HEK293 (cell line): ENCODE data around the gene TUT1.

Experiments used
- GLI2 ChIP-seq: fragments of 450-650 bp; formaldehyde crosslinking; IDR thresholded peaks from 2 replicates; pipeline ENCODE4; 2017; ENCODE audit warnings: missing biosample characterization, missing genetic modification characterization, low read depth, borderline replicate concordance
- ZBTB21 ChIP-seq: fragments of 450-650 bp; formaldehyde crosslinking; IDR thresholded peaks from 2 replicates; pipeline ENCODE4 v1.5.1; 2017; ENCODE audit warnings: missing biosample characterization, missing genetic modification characterization
- ZBTB44 ChIP-seq: fragments of 450-650 bp; IDR thresholded peaks from 2 replicates; pipeline ENCODE4 v1.5.1; 2018; ENCODE audit warnings: missing biosample characterization, mild to moderate bottlenecking, missing genetic modification characterization
- ZBTB8A ChIP-seq: fragments of 450-650 bp; formaldehyde crosslinking; IDR thresholded peaks from 2 replicates; pipeline ENCODE4 v1.5.1; 2016; ENCODE audit warnings: missing biosample characterization, missing genetic modification characterization
- ZFP3 ChIP-seq: fragments of 450-650 bp; formaldehyde crosslinking; IDR thresholded peaks from 2 replicates; pipeline ENCODE4 v1.5.1; 2016; ENCODE audit warnings: low read depth, missing biosample characterization, missing genetic modification characterization
- ZNF19 ChIP-seq: fragments of 450-650 bp; formaldehyde crosslinking; IDR thresholded peaks from 2 replicates; pipeline ENCODE4; 2016; ENCODE audit warnings: missing biosample characterization, missing genetic modification characterization, low read depth
- TF ChIP-seq, protein P1 (sequence below): sonication (generic); formaldehyde crosslinking; IDR thresholded peaks from 2 replicates; pipeline ENCODE4 v1.8.1; 2022; ENCODE audit warnings: mild to moderate bottlenecking, moderate library complexity, missing genetic modification reagents
- TF ChIP-seq, protein P2 (sequence below): fragments of 450-650 bp; formaldehyde crosslinking; IDR thresholded peaks from 2 replicates; pipeline ENCODE4 v1.5.1; 2016; ENCODE audit warnings: missing biosample characterization, missing genetic modification characterization

DNA sequence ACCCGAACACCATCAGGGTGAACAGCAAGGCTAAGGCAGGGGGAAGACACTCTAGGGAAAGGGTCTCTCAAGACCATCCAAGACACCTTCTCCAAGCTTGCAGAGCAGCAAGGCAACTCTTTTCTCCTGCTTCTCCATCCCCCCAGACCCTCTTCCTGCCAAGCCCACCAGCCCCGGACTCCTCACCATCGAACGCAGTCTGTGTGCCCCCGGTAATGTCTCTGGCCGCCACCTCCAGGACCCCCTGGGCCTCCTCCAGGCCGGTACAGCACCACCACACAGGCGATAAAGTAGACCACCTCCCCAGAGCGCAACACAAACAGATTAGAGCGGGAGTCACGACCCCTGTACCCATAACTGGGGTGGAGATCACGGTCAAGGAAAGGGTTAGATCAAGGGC lies 17.5 kb upstream of the TUT1 start:
- no peak for TF ChIP-seq ZBTB8A
- TF ChIP-seq, protein P1, sequence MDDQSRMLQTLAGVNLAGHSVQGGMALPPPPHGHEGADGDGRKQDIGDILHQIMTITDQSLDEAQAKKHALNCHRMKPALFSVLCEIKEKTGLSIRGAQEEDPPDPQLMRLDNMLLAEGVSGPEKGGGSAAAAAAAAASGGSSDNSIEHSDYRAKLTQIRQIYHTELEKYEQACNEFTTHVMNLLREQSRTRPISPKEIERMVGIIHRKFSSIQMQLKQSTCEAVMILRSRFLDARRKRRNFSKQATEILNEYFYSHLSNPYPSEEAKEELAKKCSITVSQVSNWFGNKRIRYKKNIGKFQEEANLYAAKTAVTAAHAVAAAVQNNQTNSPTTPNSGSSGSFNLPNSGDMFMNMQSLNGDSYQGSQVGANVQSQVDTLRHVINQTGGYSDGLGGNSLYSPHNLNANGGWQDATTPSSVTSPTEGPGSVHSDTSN (CRISPR knock-in tag) = no peak
- no peak for TF ChIP-seq ZFP3 (tag by site-specific recombination)
- TF ChIP-seq ZNF19 (tag by site-specific recombination) = no peak
- TF ChIP-seq, protein P2, sequence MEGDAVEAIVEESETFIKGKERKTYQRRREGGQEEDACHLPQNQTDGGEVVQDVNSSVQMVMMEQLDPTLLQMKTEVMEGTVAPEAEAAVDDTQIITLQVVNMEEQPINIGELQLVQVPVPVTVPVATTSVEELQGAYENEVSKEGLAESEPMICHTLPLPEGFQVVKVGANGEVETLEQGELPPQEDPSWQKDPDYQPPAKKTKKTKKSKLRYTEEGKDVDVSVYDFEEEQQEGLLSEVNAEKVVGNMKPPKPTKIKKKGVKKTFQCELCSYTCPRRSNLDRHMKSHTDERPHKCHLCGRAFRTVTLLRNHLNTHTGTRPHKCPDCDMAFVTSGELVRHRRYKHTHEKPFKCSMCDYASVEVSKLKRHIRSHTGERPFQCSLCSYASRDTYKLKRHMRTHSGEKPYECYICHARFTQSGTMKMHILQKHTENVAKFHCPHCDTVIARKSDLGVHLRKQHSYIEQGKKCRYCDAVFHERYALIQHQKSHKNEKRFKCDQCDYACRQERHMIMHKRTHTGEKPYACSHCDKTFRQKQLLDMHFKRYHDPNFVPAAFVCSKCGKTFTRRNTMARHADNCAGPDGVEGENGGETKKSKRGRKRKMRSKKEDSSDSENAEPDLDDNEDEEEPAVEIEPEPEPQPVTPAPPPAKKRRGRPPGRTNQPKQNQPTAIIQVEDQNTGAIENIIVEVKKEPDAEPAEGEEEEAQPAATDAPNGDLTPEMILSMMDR (tag by site-specific recombination) = no peak
- TF ChIP-seq GLI2 = no peak
- no peak for TF ChIP-seq ZBTB44
- TF ChIP-seq ZBTB21 (tag by site-specific recombination) = no peak
